PC-9 (cell line): ENCODE measurements around the gene HEPH. TPM values are rescaled to one million over a fixed set of nuclear protein-coding genes. Genes with fewer than 3 reads are reported as not detected.

Experiments used
- BruUV-seq: library from RNA; stranded (reverse); fragments of 400-500 nt; replicated peaks from 2 replicates; lab custom pipeline; 2021; lab: Mats Ljungman, UMichigan
- CTCF ChIA-PET: fragments of 300-600 bp; sonication (Branson Sonifier 250); formaldehyde crosslinking; loops from one replicate; lab custom pipeline; 2022; ENCODE audit warnings: antibody characterized with exemption; lab: Charles Lee
- POLR2A ChIA-PET: fragments of 300-600 bp; sonication (Branson Sonifier 250); formaldehyde crosslinking; loops from one replicate; lab custom pipeline; 2022; ENCODE audit warnings: antibody characterized with exemption; ENCODE audit not compliant: unreplicated experiment; lab: Charles Lee
- DNase-seq, 2 experiments: peaks; one replicate each; pipeline versions ENCODE4 v3.0.0 to v3.0.0-alpha.2; 2015 to 2022; ENCODE audit warnings: mixed read lengths in 1 of 2
- H2AFZ ChIP-seq: fragments of 200-600 bp; sonication (generic); 2 replicates; pipeline ENCODE4 v1.8.1; 2017; ENCODE audit warnings: antibody characterized with exemption
- H3F3A ChIP-seq: fragments of 200-600 bp; sonication (generic); 2 replicates; pipeline ENCODE4 v1.8.1; 2017; ENCODE audit warnings: antibody characterized with exemption, mild to moderate bottlenecking, low read depth; ENCODE audit not compliant: insufficient read depth
- H3K27ac ChIP-seq: fragments of 200-600 bp; sonication (generic); 2 replicates; pipeline ENCODE4 v1.6.1; 2016; ENCODE audit warnings: mixed run types
- H3K27me3 ChIP-seq: fragments of 200-600 bp; sonication (generic); 2 replicates; pipeline ENCODE4 v1.6.1; 2016; ENCODE audit warnings: low read depth, mixed run types; ENCODE audit not compliant: insufficient read depth
- H3K36me3 ChIP-seq: fragments of 200-600 bp; sonication (generic); 2 replicates; pipeline ENCODE4 v1.6.1; 2016; ENCODE audit warnings: low read depth, mixed run types
- H3K4me1 ChIP-seq: fragments of 200-600 bp; sonication (generic); replicated peaks from 2 replicates; pipeline ENCODE4 v1.6.1; 2016; ENCODE audit warnings: mixed run types; ENCODE audit not compliant: insufficient read depth
- H3K4me2 ChIP-seq: fragments of 200-600 bp; sonication (generic); 2 replicates; pipeline ENCODE4 v1.6.1; 2017; ENCODE audit warnings: mixed run types
- H3K4me3 ChIP-seq: fragments of 200-600 bp; sonication (generic); 2 replicates; pipeline ENCODE4 v1.6.1; 2016; ENCODE audit warnings: mixed run types
- H3K79me2 ChIP-seq: fragments of 200-600 bp; sonication (generic); 2 replicates; pipeline ENCODE4 v1.6.1; 2017; ENCODE audit warnings: low read depth, mixed run types
- H3K9me2 ChIP-seq: fragments of 200-600 bp; sonication (generic); 2 replicates; pipeline ENCODE4 v1.8.1; 2017; ENCODE audit warnings: mild to moderate bottlenecking; ENCODE audit not compliant: insufficient read depth
- H3K9me3 ChIP-seq: fragments of 200-600 bp; sonication (generic); 2 replicates; pipeline ENCODE4 v1.8.1; 2016; ENCODE audit warnings: low read depth; ENCODE audit not compliant: insufficient read depth
- H4K20me1 ChIP-seq: fragments of 200-600 bp; sonication (generic); 2 replicates; pipeline ENCODE4 v1.8.1; 2017; ENCODE audit not compliant: insufficient read depth
- CTCF ChIP-seq: fragments of 200-600 bp; sonication (generic); conservative IDR thresholded peaks from 2 replicates; pipeline ENCODE4 v1.6.1; 2017; ENCODE audit warnings: mixed run types, antibody characterized with exemption, mild to moderate bottlenecking, moderate library complexity
- EZH2 ChIP-seq: fragments of 200-600 bp; sonication (generic); IDR thresholded peaks from 2 replicates; pipeline ENCODE4 v1.8.0; 2017; ENCODE audit warnings: antibody characterized with exemption, low read depth
- intact Hi-C: fragments of 100-400 bp; cut with micrococcal nuclease; formaldehyde crosslinking; loops from one replicate; pipeline ENCODE4 v1.10.0; 2022; ENCODE audit not compliant: unreplicated experiment
- total RNA-seq: library from RNA; stranded (reverse); gene quantifications from 2 replicates; pipeline ENCODE4 v1.2.3, GENCODE V29; 2021

HEPH gene
- total RNA-seq, 1 experiment from 2014 or later, result not detected

GRCh38 chrX:66144258-66144657, 19.8 kb upstream of the HEPH start:
- Histone ChIP-seq H3K4me2 (no peak overlapping the region), H3K4me3 (no peak overlapping the region), H3K4me1 (no peaks in the 10 kb centered on the region), H4K20me1 (no peaks in the 10 kb centered on the region), H2AFZ (no peak overlapping the region), H3K79me2 (no peaks in the 10 kb centered on the region), H3K9me2 (no peaks in the 10 kb centered on the region), H3K9me3 (no peaks in the 10 kb centered on the region), H3F3A (no peaks in the 10 kb centered on the region), H3K36me3 (no peaks in the 10 kb centered on the region), H3K27me3 (no peaks in the 10 kb centered on the region), H3K27ac (no peak overlapping the region)
- intact Hi-C loops, result no loop called here
- ChIA-PET POLR2A (no interaction called here), CTCF (no interaction called here)
- TF ChIP-seq EZH2 (no peak), CTCF (no peak)
- no TSS peak for BruUV-seq
- no peak for DNase-seq

GRCh38 chrX:66149519-66149918, 14.5 kb upstream of the HEPH start:
- no peaks in the 10 kb centered on the region for H3K9me3 ChIP-seq
- H3F3A ChIP-seq, result no peaks in the 10 kb centered on the region
- TF ChIP-seq CTCF (no peak), EZH2 (no peak)
- ChIA-PET POLR2A (interaction anchor here (0.8 kb wide), 1 partner anchor 1322 kb away, joined by 11 read pairs; no protein-coding TSS in a partner anchor), CTCF (no interaction called here)
- H3K36me3 ChIP-seq, result no peaks in the 10 kb centered on the region
- intact Hi-C loops, result no loop called here
- BruUV-seq, result no TSS peak
- H3K9me2 ChIP-seq, result no peaks in the 10 kb centered on the region
- no peaks in the 10 kb centered on the region for H4K20me1 ChIP-seq
- no peaks in the 10 kb centered on the region for H3K27me3 ChIP-seq
- no peak overlapping the region for H2AFZ ChIP-seq
- DNase-seq, result no peak
- H3K4me3 ChIP-seq, result no peak overlapping the region
- no peak overlapping the region for H3K4me2 ChIP-seq
- H3K79me2 ChIP-seq, result no peaks in the 10 kb centered on the region
- no peak overlapping the region for H3K27ac ChIP-seq
- no peaks in the 10 kb centered on the region for H3K4me1 ChIP-seq

- POLR2A ChIA-PET, result interaction anchor here (0.8 kb wide), 1 partner anchor 1321 kb away, joined by 11 read pairs; no protein-coding TSS in a partner anchor
Observed at GRCh38 chrX:66150163-66150562, 13.9 kb upstream of the HEPH start.

More at GRCh38 chrX:66150163-66150562, 13.9 kb upstream of the HEPH start:
- Histone ChIP-seq H3K27ac (no peak overlapping the region), H3K27me3 (no peaks in the 10 kb centered on the region), H3K4me1 (no peaks in the 10 kb centered on the region), H3K79me2 (no peaks in the 10 kb centered on the region), H3K36me3 (no peaks in the 10 kb centered on the region), H3F3A (no peaks in the 10 kb centered on the region), H4K20me1 (no peaks in the 10 kb centered on the region), H3K4me3 (no peak overlapping the region), H3K9me2 (no peaks in the 10 kb centered on the region), H2AFZ (no peak overlapping the region), H3K4me2 (no peak overlapping the region), H3K9me3 (no peaks in the 10 kb centered on the region)
- BruUV-seq, result no TSS peak
- TF ChIP-seq EZH2 (no peak), CTCF (no peak)
- intact Hi-C loops, result no loop called here
- no peak for DNase-seq
- CTCF ChIA-PET, result no interaction called here
